ENCODE results near the gene ARHGEF11.

The ARHGEF11 gene

DNA sequence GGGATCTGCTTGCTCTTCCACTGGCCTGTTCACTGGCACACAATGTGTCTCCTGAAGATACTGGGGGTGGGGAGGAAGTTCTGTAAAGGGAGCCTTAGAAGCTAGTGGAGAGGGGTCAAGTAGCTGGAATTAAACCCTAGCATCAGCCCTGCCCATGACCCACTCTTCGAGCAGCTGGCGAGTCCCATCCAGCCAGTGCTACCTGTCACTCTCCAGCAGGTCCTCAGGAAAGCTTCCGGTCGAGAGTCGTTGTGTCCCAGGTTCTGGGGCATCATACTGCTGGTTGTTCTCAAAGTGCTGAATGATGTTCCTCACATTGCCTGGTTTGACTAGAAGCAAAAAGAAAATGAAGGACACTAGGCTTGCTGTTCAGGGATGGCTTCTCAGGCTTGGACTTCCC is 94.2 kb downstream of the ARHGEF11 start:
- H3K4me2 ChIP-seq (ENCODE audit: insufficient read depth, low read length): no peak overlapping the region
- no peak overlapping the region for H2AFZ ChIP-seq (ENCODE audit: low read depth, low read length)
- no peak for ATAC-seq (ENCODE audit: insufficient read depth, low read depth)
- no peaks in the 10 kb centered on the region for H3K79me2 ChIP-seq (ENCODE audit: insufficient read depth, low read length)
- H3K36me3 ChIP-seq (ENCODE audit: insufficient read depth, low read length): no peaks in the 10 kb centered on the region
- no peaks in the 10 kb centered on the region for H4K20me1 ChIP-seq (ENCODE audit: insufficient read depth, low read length)
- TF ChIP-seq, protein P1, sequence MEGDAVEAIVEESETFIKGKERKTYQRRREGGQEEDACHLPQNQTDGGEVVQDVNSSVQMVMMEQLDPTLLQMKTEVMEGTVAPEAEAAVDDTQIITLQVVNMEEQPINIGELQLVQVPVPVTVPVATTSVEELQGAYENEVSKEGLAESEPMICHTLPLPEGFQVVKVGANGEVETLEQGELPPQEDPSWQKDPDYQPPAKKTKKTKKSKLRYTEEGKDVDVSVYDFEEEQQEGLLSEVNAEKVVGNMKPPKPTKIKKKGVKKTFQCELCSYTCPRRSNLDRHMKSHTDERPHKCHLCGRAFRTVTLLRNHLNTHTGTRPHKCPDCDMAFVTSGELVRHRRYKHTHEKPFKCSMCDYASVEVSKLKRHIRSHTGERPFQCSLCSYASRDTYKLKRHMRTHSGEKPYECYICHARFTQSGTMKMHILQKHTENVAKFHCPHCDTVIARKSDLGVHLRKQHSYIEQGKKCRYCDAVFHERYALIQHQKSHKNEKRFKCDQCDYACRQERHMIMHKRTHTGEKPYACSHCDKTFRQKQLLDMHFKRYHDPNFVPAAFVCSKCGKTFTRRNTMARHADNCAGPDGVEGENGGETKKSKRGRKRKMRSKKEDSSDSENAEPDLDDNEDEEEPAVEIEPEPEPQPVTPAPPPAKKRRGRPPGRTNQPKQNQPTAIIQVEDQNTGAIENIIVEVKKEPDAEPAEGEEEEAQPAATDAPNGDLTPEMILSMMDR (IDR thresholded peaks at IDR 0.05; ENCODE audit: borderline replicate concordance, extremely low read depth, low read length, poor library complexity, severe bottlenecking): no peak
- TF ChIP-seq EZH2 (IDR thresholded peaks at IDR 0.05; ENCODE audit: borderline replicate concordance, low read depth, low read length, severe bottlenecking): no peak
- H3K27ac ChIP-seq (ENCODE audit: low read length): no peak overlapping the region
- H3K27me3 ChIP-seq (ENCODE audit: insufficient read depth, low read length, poor library complexity): peaks cover 30% of the 10 kb centered on the region
- H3K4me1 ChIP-seq (ENCODE audit: insufficient read depth, low read length): no peaks in the 10 kb centered on the region
- no peaks in the 10 kb centered on the region for H3K9me3 ChIP-seq (ENCODE audit: insufficient read depth, low read length, severe bottlenecking)
- no peak overlapping the region for H3K9ac ChIP-seq (ENCODE audit: low read depth, low read length)
- no peak for DNase-seq
- no peak overlapping the region for H3K4me3 ChIP-seq (ENCODE audit: low read depth in 1 of 2, low read length in 2 of 2)

DNA sequence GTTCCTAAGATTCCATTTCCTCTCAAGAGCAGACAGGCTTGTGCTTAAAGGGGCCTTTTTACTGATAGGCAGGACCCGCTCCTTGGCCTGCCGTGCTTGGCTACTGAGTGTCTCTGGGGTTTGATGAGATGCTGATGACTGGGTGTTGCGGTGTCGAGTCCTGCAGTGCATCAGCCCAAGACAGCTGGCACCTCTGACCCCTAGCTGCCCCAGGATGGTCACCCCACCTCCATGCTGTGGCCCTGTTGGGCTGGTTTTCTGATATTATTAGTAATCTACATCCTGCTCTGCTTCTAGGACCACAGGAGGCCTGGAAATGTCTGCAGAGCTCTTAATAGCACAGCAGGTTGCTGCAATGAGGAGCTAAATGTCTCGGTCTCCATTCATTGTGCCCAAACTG is 96.4 kb downstream of the ARHGEF11 start:
- no peak for ATAC-seq (ENCODE audit: insufficient read depth, low read depth)
- Histone ChIP-seq H3K9ac (ENCODE audit: low read depth, low read length) (no peak overlapping the region), H3K4me1 (ENCODE audit: insufficient read depth, low read length) (no peaks in the 10 kb centered on the region), H3K79me2 (ENCODE audit: insufficient read depth, low read length) (no peaks in the 10 kb centered on the region), H3K4me2 (ENCODE audit: insufficient read depth, low read length) (no peak overlapping the region), H3K36me3 (ENCODE audit: insufficient read depth, low read length) (no peaks in the 10 kb centered on the region), H3K27ac (ENCODE audit: low read length) (no peak overlapping the region), H4K20me1 (ENCODE audit: insufficient read depth, low read length) (no peaks in the 10 kb centered on the region), H3K4me3 (ENCODE audit: low read depth in 1 of 2, low read length in 2 of 2) (no peak overlapping the region), H3K27me3 (ENCODE audit: insufficient read depth, low read length, poor library complexity) (peaks cover 28% of the 10 kb centered on the region), H3K9me3 (ENCODE audit: insufficient read depth, low read length, severe bottlenecking) (no peaks in the 10 kb centered on the region), H2AFZ (ENCODE audit: low read depth, low read length) (no peak overlapping the region)
- TF ChIP-seq EZH2 (IDR thresholded peaks at IDR 0.05; ENCODE audit: borderline replicate concordance, low read depth, low read length, severe bottlenecking): no peak
- TF ChIP-seq, protein P1 (IDR thresholded peaks at IDR 0.05; ENCODE audit: borderline replicate concordance, extremely low read depth, low read length, poor library complexity, severe bottlenecking): no peak
- no peak for DNase-seq

DNA sequence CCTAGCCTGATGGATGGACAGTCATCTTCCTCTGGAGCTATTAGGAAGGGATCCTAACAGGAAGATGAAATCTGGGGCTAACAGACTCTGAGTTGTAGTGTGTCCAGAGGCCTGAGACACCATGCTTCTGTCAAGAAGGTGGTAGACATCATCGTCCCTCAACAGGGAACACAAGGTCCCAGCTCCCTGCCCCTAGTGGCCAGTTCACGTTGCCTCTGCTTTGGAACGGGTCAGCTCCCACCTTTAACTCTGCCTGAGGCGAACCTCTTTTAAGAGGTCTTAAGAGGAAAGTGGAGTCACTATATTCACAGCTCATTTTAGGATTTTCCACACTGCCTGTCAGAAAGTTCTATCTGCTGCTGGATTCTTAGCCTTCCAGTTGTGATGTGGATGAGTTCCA is 96.8 kb downstream of the ARHGEF11 start:
- DNase-seq (no peak), ATAC-seq (ENCODE audit: insufficient read depth, low read depth) (no peak)

More for the DNA sequence above, 96.8 kb downstream of the ARHGEF11 start:
- Histone ChIP-seq H3K4me3 (ENCODE audit: low read depth in 1 of 2, low read length in 2 of 2) (no peak overlapping the region), H3K27ac (ENCODE audit: low read length) (no peak overlapping the region), H3K79me2 (ENCODE audit: insufficient read depth, low read length) (no peaks in the 10 kb centered on the region), H3K9me3 (ENCODE audit: insufficient read depth, low read length, severe bottlenecking) (no peaks in the 10 kb centered on the region), H3K27me3 (ENCODE audit: insufficient read depth, low read length, poor library complexity) (peaks cover 29% of the 10 kb centered on the region), H3K36me3 (ENCODE audit: insufficient read depth, low read length) (no peaks in the 10 kb centered on the region), H3K9ac (ENCODE audit: low read depth, low read length) (no peak overlapping the region), H4K20me1 (ENCODE audit: insufficient read depth, low read length) (no peaks in the 10 kb centered on the region), H3K4me1 (ENCODE audit: insufficient read depth, low read length) (no peaks in the 10 kb centered on the region), H3K4me2 (ENCODE audit: insufficient read depth, low read length) (no peak overlapping the region), H2AFZ (ENCODE audit: low read depth, low read length) (no peak overlapping the region)
- no peak for TF ChIP-seq EZH2 (IDR thresholded peaks at IDR 0.05; ENCODE audit: borderline replicate concordance, low read depth, low read length, severe bottlenecking)
- TF ChIP-seq, protein P1 (IDR thresholded peaks at IDR 0.05; ENCODE audit: borderline replicate concordance, extremely low read depth, low read length, poor library complexity, severe bottlenecking): peak; percentile 39

Data from DND-41 (cell line).